ENCODE measurements around the gene HNRNPL.
A peak's percentile ranks its signal among the peaks of the same experiment; 100 is the strongest.
"Not testable (repeated sequence)": the region's sequence is repeated elsewhere in the genome, so short reads cannot be mapped to it uniquely, and the experiment has no call there.

HNRNPL gene

GRCh38 chr19:38816131-38816750 lies 33.5 kb downstream of the HNRNPL start:
- DNase-seq (ENCODE audit: low read depth) = no peak
- TF ChIP-seq CTCF (IDR thresholded peaks at IDR 0.05; ENCODE audit: control insufficient read depth, extremely low read depth, insufficient read depth) = no peak
- H3K4me3 ChIP-seq (ENCODE audit: low read depth, low read length) = no peak overlapping the region

GRCh38 chr19:38815059-38816001 lies 34.5 kb downstream of the HNRNPL start:
- TF ChIP-seq CTCF (IDR thresholded peaks at IDR 0.05; ENCODE audit: control insufficient read depth, extremely low read depth, insufficient read depth) = no peak
- no peak overlapping the region for H3K4me3 ChIP-seq (ENCODE audit: low read depth, low read length)
- no peak for DNase-seq (ENCODE audit: low read depth)

GRCh38 chr19:38813932-38814331 lies 35.9 kb downstream of the HNRNPL start:
- not testable (repeated sequence) for DNase-seq (ENCODE audit: low read depth); H3K4me3 ChIP-seq (ENCODE audit: low read depth, low read length)

GRCh38 chr19:38813323-38813722 lies 36.5 kb downstream of the HNRNPL start:
- DNase-seq (ENCODE audit: low read depth) = no peak
- no peak overlapping the region for H3K4me3 ChIP-seq (ENCODE audit: low read depth, low read length)
- TF ChIP-seq CTCF (IDR thresholded peaks at IDR 0.05; ENCODE audit: control insufficient read depth, extremely low read depth, insufficient read depth) = no peak

- DNase-seq (ENCODE audit: low read depth) = peak; percentile 33
- TF ChIP-seq CTCF (IDR thresholded peaks at IDR 0.05; ENCODE audit: control insufficient read depth, extremely low read depth, insufficient read depth) = no peak
- no peak within 1 kb of the TSS for H3K4me3 ChIP-seq (ENCODE audit: low read depth, low read length)
Measured at GRCh38 chr19:38812841-38813320, 36.9 kb downstream of the HNRNPL start, which contains the start of gene LGALS4. Gene LGALS4 (minus strand): TSS chr19:38812945. CDS start chr19:38812886, 59 bp downstream.

GRCh38 chr19:38812009-38812840 lies 37.6 kb downstream of the HNRNPL start:
- TF ChIP-seq CTCF (IDR thresholded peaks at IDR 0.05; ENCODE audit: control insufficient read depth, extremely low read depth, insufficient read depth) = no peak
- H3K4me3 ChIP-seq (ENCODE audit: low read depth, low read length) = no peak overlapping the region
- no peak for DNase-seq (ENCODE audit: low read depth)

Measured in LNCaP clone FGC (cell line).